Testis (tissue), 3 donors: Measurements from ENCODE around the gene GPC3. TPM values are rescaled to one million over a fixed set of nuclear protein-coding genes. Genes with fewer than 3 reads are reported as not detected.

ENCODE experiments used
- DNase-seq: peaks from one replicate; pipeline ENCODE4 v3.0.0-alpha.2; 2019
- H3K27ac ChIP-seq, 2 donors: fragments of 200-600 bp; sonication (generic); one replicate each; pipeline ENCODE4 v1.5.1; 2019
- H3K27me3 ChIP-seq: fragments of 200-600 bp; sonication (generic); one replicate; pipeline ENCODE4 v1.5.1; 2019
- H3K36me3 ChIP-seq: fragments of 200-600 bp; sonication (generic); one replicate; pipeline ENCODE4 v1.5.1; 2017; ENCODE audit warnings: low read depth; ENCODE audit errors: missing control alignments
- H3K4me1 ChIP-seq: fragments of 200-600 bp; sonication (generic); one replicate; pipeline ENCODE4 v1.5.1; 2019
- H3K4me3 ChIP-seq, 2 donors: fragments of 200-600 bp; sonication (generic); one replicate each; pipeline ENCODE4 v1.5.1; 2017 to 2019
- H3K9me3 ChIP-seq: fragments of 200-600 bp; sonication (generic); one replicate; pipeline ENCODE4 v1.5.1; 2017
- POLR2A ChIP-seq: fragments of 450-650 bp; IDR thresholded peaks from one replicate; pipeline ENCODE4 v1.6.1; 2017; ENCODE audit warnings: antibody characterized with exemption, mild to moderate bottlenecking, moderate library complexity
- WGBS, 2 donors: methylation state at CpG; one replicate each; pipeline ENCODE4 v1.1.5; 2018; 5-methylcytosine and 5-hydroxymethylcytosine counted together
- intact Hi-C: fragments of 100-400 bp; cut with DNase I; formaldehyde crosslinking; loops from one replicate; pipeline ENCODE4 v1.15.1; 2023; ENCODE audit warnings: low total_unique reads
- polyA plus RNA-seq: library from polyadenylated mRNA; stranded (reverse); fragments of 350-450 nt; fragmentation: Illumina TruSeq; extraction: RNeasy Lipid Tissue Mini Kit (QIAGEN cat#74804); gene quantifications from one replicate; pipeline ENCODE4 v1.2.3, GENCODE V29; 2014; ENCODE audit warnings: low read depth, low replicate concordance; ENCODE audit not compliant: insufficient read depth
- total RNA-seq, 2 donors: library from RNA; depleted of rRNA; stranded (reverse); fragments of >200 nt; gene quantifications; one replicate each; pipeline ENCODE4 v1.2.3, GENCODE V29; 2016
- TF ChIP-seq, protein P1 (sequence below), 3 experiments: fragments of 450-650 bp in 2 of 3; fragments of 200-600 bp in 1 of 3; sonication (generic) in 1 of 3; IDR thresholded peaks; one replicate each; pipeline ENCODE4 v1.5.1; 2016 to 2019; ENCODE audit warnings: antibody characterized with exemption in 3 of 3, mild to moderate bottlenecking in 2 of 3, moderate library complexity in 1 of 3

GPC3 gene
- total and polyA plus RNA-seq, 3 donors from 2014 or later = 4.9 to 12.9 (median 5.4) TPM

DNA sequence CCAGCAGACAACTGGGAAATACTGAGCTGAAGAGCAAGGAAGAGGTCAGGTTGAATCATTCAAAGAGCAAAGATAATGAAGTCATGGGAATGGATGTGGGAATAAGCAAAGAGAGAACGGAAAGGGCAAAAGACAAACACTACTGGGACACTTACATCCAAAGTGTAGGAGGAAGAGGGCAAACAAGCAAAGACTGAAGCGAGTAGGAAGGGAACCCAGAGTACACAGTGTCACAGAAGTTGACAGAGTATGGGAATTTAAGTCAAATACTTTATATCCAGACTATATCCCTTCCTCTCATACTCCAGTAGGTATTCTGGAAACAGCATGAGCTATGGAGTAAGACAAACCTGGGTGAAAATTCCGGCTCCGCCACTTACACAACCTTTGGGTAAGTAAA is 12.5 kb downstream of the GPC3 start:
- intact Hi-C loops = no loop called here
- DNase-seq = no peak
- Histone ChIP-seq H3K9me3 (no peaks in the 10 kb centered on the region), H3K4me1 (no peaks in the 10 kb centered on the region), H3K27ac (no peak overlapping the region), H3K27me3 (no peaks in the 10 kb centered on the region), H3K4me3 (no peak overlapping the region), H3K36me3 (no peaks in the 10 kb centered on the region)
- 87 to 95% methylated on average over 4 of the region's 4 CpGs for WGBS, 2 donors
- no peak for TF ChIP-seq POLR2A
- TF ChIP-seq, protein P1, sequence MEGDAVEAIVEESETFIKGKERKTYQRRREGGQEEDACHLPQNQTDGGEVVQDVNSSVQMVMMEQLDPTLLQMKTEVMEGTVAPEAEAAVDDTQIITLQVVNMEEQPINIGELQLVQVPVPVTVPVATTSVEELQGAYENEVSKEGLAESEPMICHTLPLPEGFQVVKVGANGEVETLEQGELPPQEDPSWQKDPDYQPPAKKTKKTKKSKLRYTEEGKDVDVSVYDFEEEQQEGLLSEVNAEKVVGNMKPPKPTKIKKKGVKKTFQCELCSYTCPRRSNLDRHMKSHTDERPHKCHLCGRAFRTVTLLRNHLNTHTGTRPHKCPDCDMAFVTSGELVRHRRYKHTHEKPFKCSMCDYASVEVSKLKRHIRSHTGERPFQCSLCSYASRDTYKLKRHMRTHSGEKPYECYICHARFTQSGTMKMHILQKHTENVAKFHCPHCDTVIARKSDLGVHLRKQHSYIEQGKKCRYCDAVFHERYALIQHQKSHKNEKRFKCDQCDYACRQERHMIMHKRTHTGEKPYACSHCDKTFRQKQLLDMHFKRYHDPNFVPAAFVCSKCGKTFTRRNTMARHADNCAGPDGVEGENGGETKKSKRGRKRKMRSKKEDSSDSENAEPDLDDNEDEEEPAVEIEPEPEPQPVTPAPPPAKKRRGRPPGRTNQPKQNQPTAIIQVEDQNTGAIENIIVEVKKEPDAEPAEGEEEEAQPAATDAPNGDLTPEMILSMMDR (IDR thresholded peaks at IDR 0.05) = no peak

DNA sequence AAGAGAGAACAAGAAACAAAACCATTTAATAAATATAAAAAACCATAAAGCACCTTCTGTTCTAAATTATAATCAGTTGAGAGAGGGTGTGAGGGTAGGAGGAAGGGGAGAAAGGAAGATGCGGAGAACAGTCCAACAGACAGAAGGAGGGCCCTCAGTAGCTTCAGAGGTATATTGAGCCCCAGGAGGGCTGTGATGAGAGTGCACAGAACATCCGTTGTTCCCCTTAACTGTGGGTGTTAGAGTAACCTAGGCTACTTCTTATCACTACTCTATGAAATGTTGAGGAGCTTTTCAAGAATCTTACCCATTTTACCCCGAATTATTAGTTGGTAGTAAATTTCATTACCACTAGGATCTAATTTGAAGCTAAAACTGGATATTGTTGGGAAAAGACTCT is 13.8 kb downstream of the GPC3 start:
- intact Hi-C loops = no loop called here
- DNase-seq = no peak
- TF ChIP-seq, protein P1 (IDR thresholded peaks at IDR 0.05) = no peak
- TF ChIP-seq POLR2A = no peak
- Histone ChIP-seq H3K27ac (no peak overlapping the region), H3K4me1 (no peaks in the 10 kb centered on the region), H3K4me3 (no peak overlapping the region), H3K27me3 (no peaks in the 10 kb centered on the region), H3K36me3 (no peaks in the 10 kb centered on the region), H3K9me3 (no peaks in the 10 kb centered on the region)
- WGBS, 2 donors = 92 to 100% methylated on average over 3 of the region's 3 CpGs

DNA sequence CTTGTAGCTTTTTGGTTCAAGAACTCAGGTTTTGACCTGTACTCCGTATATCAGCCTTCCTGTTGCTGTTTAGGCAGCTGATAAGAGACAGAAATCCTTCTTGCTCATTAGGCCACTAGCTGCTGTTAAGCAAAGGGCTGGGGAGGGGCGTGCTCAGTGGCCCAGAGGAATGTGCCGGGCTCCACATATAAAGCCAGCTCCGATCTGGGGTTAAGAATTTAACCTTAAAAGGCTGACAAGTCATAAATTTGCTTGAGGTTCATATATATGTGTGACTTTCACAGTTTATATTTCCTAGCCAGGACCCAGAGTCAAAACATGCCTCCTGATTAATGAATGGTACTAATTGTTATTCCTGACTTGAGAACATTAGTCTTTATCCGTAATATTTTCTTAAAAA is 15.3 kb downstream of the GPC3 start:
- H3K9me3 ChIP-seq = no peaks in the 10 kb centered on the region
- no peak overlapping the region for H3K4me3 ChIP-seq
- 69 to 87% methylated on average over 3 to 5 of the region's 5 CpGs for WGBS, 2 donors
- no peaks in the 10 kb centered on the region for H3K27me3 ChIP-seq
- no peaks in the 10 kb centered on the region for H3K4me1 ChIP-seq
- H3K36me3 ChIP-seq = no peaks in the 10 kb centered on the region
- no peak for TF ChIP-seq POLR2A
- TF ChIP-seq, protein P1 (IDR thresholded peaks at IDR 0.05) = no peak
- no peak for DNase-seq
- intact Hi-C loops = no loop called here
- no peak overlapping the region for H3K27ac ChIP-seq

DNA sequence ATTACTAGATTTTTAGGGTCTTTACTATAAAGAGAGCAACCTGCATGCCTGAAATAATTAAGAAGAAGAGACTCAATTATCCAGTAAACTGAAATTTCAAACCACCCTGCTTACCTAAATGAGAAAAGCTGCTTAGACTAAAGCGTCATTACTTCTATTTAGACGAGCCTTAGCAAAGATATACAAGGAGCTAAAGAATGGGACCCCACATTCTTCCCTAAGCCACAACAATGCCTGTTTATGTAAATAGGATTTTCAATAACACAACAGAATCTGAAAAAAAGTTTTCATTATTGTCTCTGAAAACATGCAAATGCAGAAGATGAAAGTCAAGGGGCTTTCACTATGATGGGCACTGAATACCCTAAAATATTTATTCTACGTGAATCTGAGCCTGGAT is 16.2 kb downstream of the GPC3 start:
- WGBS, 2 donors = 88 to 93% methylated on average over 3 of the region's 3 CpGs
- no peaks in the 10 kb centered on the region for H3K4me1 ChIP-seq
- H3K9me3 ChIP-seq = no peaks in the 10 kb centered on the region
- intact Hi-C loops = no loop called here
- no peak for DNase-seq
- TF ChIP-seq, protein P1 (IDR thresholded peaks at IDR 0.05) = no peak
- H3K36me3 ChIP-seq = no peaks in the 10 kb centered on the region
- H3K27ac ChIP-seq = no peak overlapping the region
- H3K4me3 ChIP-seq = no peak overlapping the region
- no peaks in the 10 kb centered on the region for H3K27me3 ChIP-seq

DNA sequence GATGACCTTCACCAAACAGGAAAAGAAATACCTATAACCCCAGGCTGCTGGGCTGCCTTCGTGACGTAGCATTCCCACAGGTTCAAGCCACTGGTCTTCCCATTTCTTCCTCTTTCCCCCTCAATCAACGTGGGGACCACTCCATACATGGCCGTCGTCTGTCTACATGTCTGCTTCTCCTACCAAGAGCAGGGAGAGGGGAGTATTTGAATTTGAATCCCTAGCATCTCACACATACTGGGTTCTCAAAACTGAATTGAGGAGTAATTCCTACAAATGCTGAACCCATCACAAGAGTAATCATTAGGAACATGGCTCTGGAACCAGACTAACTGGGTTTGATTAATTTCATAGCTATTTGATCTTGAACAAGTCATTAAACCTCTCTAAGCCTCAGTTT is 17.3 kb downstream of the GPC3 start:
- no peaks in the 10 kb centered on the region for H3K27me3 ChIP-seq
- H3K27ac ChIP-seq = no peak overlapping the region
- H3K4me1 ChIP-seq = no peaks in the 10 kb centered on the region
- no peaks in the 10 kb centered on the region for H3K9me3 ChIP-seq
- TF ChIP-seq, protein P1 (IDR thresholded peaks at IDR 0.05) = no peak
- TF ChIP-seq POLR2A = no peak
- no peak overlapping the region for H3K4me3 ChIP-seq
- intact Hi-C loops = no loop called here
- no peaks in the 10 kb centered on the region for H3K36me3 ChIP-seq
- WGBS, 2 donors = 85 to 96% methylated on average over 3 to 5 of the region's 5 CpGs
- DNase-seq = no peak
